ENCODE results near the gene STK11. TPM values are rescaled to one million over a fixed set of nuclear protein-coding genes. Genes with fewer than 3 reads are reported as not detected.

STK11 gene
- total RNA-seq, 1 experiment from 2014 or later, result 56.7 TPM

DNA sequence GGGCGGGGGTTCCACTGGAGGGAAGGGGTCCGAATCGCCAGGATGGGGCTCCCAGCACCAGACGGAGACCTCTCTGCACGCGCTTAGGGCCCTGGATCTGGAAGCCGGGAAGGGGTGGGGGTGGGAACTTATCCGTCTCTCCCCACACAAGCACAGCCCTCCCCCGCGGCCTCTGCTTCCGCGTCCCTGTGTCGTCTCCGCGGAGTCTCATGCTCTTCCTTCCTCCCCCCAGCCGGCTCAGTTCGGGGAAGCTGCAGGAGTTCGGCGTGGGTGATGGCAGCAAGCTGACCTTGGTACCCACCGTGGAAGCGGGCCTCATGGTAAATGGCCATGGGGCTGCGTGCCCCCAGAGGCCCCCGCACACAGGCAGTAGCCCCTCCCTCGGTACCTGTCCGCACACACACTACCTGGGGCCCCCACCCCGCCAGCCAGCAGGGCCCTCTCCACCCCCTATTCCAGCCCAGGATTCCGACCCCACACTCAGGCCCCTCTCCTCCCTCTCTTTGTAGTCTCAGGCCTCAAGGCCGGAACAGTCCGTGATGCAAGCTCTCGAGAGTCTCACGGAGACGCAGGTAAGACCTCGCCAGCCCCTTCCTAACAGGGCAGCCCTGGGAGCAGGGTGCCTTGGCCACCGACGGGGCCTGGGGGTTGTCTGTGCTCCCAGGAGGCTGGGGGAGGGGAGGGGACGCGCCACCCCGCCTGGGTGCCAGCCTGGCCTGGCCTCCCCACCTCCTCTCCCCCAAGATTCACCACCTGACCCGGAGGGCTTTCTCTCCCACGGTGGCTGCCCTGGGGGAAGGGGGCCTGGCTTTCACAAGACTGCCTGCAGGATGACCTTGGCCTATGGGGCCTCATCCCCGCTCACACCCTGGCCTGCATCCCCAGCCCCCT is 46.0 kb downstream of the STK11 start:
- intact Hi-C loops (cut with micrococcal nuclease; ENCODE audit: unreplicated experiment), result loop anchor here (1.0 kb wide), 1 partner anchor 8 kb away; no protein-coding TSS in a partner anchor
- CTCF ChIA-PET, result interaction anchor here (0.6 to 1.0 kb wide), 2 partner anchors 14 to 15 kb away, joined by 3 to 4 read pairs; no protein-coding TSS in a partner anchor

DNA sequence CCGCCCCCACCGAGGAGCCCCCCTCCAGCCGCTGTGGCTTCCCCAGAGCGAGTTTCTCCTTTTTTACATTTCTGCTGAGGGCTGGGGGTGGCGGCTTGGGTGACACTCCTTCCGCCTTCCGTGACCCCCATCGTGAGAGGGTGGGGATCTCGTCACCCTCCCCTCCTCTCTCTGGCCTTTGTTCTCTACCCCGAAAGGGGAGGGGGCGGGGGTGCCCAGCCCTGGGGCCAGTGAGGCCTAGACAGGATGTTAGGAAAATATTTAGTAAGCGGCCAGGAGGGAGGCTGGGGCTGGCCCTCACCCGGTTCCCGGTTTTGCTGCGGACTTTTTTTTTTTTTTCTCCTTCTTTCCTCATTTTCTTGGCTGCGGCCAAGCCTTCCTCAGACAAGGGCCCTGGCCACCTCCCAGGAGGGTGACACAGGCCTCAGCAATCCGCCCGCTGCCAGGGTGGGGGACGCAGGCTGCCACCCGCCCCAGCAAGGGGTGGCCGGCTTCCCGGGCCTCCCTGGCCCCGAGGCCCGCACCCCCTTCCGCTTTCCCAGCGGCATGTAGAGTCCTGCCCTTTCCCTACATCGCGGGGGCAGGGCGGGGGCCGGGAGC is 46.7 kb downstream of the STK11 start:
- peak overlapping the region; percentile 96 for H3K4me3 Mint-ChIP-seq (ENCODE audit: unreplicated experiment)
- BruUV-seq (replicated peaks), result no TSS peak
- no peaks in the 10 kb centered on the region for H3K9me3 Mint-ChIP-seq (ENCODE audit: unreplicated experiment)
- no peaks in the 10 kb centered on the region for H3K27me3 ChIP-seq (replicated peaks; ENCODE audit: control insufficient read depth, insufficient read depth, low read length)
- H3K4me1 Mint-ChIP-seq (ENCODE audit: low read depth, unreplicated experiment), result peaks cover 7% of the 10 kb centered on the region
- no peak for TF ChIP-seq CTCF (IDR thresholded peaks at IDR 0.05; ENCODE audit: insufficient read depth in 1 of 2, low read depth in 1 of 2, low read length in 1 of 2, severe bottlenecking in 1 of 2, unreplicated experiment in 1 of 2)
- DNase-seq, result peak; percentile 85 to 88
- H3K36me3 ChIP-seq (ENCODE audit: control insufficient read depth, insufficient read depth, low read length), result peaks cover 17% of the 10 kb centered on the region
- no peaks in the 10 kb centered on the region for H3K9me3 ChIP-seq
- peak overlapping the region; percentile 88 for H3K27ac Mint-ChIP-seq (ENCODE audit: unreplicated experiment)
- H3K4me1 ChIP-seq, result peaks cover 38% of the 10 kb centered on the region
- H3K36me3 Mint-ChIP-seq (ENCODE audit: insufficient read depth, unreplicated experiment), result peaks cover 88% of the 10 kb centered on the region
- intact Hi-C loops (cut with micrococcal nuclease; ENCODE audit: unreplicated experiment), result no loop called here
- POLR2A ChIA-PET, result interaction anchor here (0.6 to 2.3 kb wide), 6 partner anchors 9 to 17 kb away, joined by 3 to 61 read pairs (median 7); partner anchors contain the start of gene CIRBP
- H3K27me3 Mint-ChIP-seq (ENCODE audit: insufficient read depth, unreplicated experiment), result no peaks in the 10 kb centered on the region
- H3K4me3 ChIP-seq (ENCODE audit: low read depth, low read length), result peak overlapping the region; percentile 62
- CTCF ChIA-PET, result interaction anchor here (0.6 to 2.2 kb wide), 5 partner anchors 8 to 314 kb away, joined by 3 to 37 read pairs (median 4); partner anchors contain the start of gene CIRBP

More for the DNA sequence above, 46.0 kb downstream of the STK11 start:
- Histone ChIP-seq H3K27me3 (replicated peaks; ENCODE audit: control insufficient read depth, insufficient read depth, low read length) (no peaks in the 10 kb centered on the region), H3K4me3 (ENCODE audit: low read depth, low read length) (peak overlapping the region; percentile 62), H3K9me3 (no peaks in the 10 kb centered on the region), H3K4me1 (peaks cover 34% of the 10 kb centered on the region), H3K36me3 (ENCODE audit: control insufficient read depth, insufficient read depth, low read length) (peaks cover 17% of the 10 kb centered on the region)
- Mint-ChIP-seq H3K36me3 (ENCODE audit: insufficient read depth, unreplicated experiment) (peaks cover 88% of the 10 kb centered on the region), H3K27me3 (ENCODE audit: insufficient read depth, unreplicated experiment) (no peaks in the 10 kb centered on the region), H3K9me3 (ENCODE audit: unreplicated experiment) (no peaks in the 10 kb centered on the region), H3K4me3 (ENCODE audit: unreplicated experiment) (peak overlapping the region; percentile 96), H3K4me1 (ENCODE audit: low read depth, unreplicated experiment) (peaks cover 6% of the 10 kb centered on the region), H3K27ac (ENCODE audit: unreplicated experiment) (peak overlapping the region; percentile 88)
- no peak for TF ChIP-seq CTCF (IDR thresholded peaks at IDR 0.05; ENCODE audit: insufficient read depth in 1 of 2, low read depth in 1 of 2, low read length in 1 of 2, severe bottlenecking in 1 of 2, unreplicated experiment in 1 of 2)
- POLR2A ChIA-PET, result interaction anchor here (0.6 to 1.3 kb wide), 3 partner anchors 15 to 18 kb away, joined by 3 to 6 read pairs (median 5); no protein-coding TSS in a partner anchor
- DNase-seq, result peak; percentile 71 to 79
- TSS peak; percentile 29 for BruUV-seq (replicated peaks)
